Neural progenitor cell (in vitro differentiated cells): Measurements from ENCODE around the gene EHD4. TPM values are rescaled to one million over a fixed set of nuclear protein-coding genes. Genes with fewer than 3 reads are reported as not detected.

Source experiments
- DNase-seq: peaks from one replicate; pipeline ENCODE4 v3.0.0-alpha.2; 2016; ENCODE audit warnings: low spot score
- H2AFZ ChIP-seq: fragments of 200-600 bp; sonication (generic); replicated peaks from 2 replicates; pipeline ENCODE4 v1.6.1; 2016; ENCODE audit warnings: antibody characterized with exemption
- H3F3A ChIP-seq: fragments of 200-600 bp; sonication (generic); 2 replicates; pipeline ENCODE4 v1.6.1; 2016; ENCODE audit warnings: antibody characterized with exemption, low read depth
- H3K27ac ChIP-seq: fragments of 200-600 bp; sonication (generic); 2 replicates; pipeline ENCODE4 v1.5.1; 2016; ENCODE audit warnings: mild to moderate bottlenecking
- H3K27me3 ChIP-seq: fragments of 200-600 bp; sonication (generic); 2 replicates; pipeline ENCODE4 v1.6.1; 2016; ENCODE audit warnings: mild to moderate bottlenecking, moderate library complexity
- H3K36me3 ChIP-seq: fragments of 200-600 bp; sonication (generic); 2 replicates; pipeline ENCODE4 v1.5.1; 2016
- H3K4me1 ChIP-seq: fragments of 200-600 bp; sonication (generic); 2 replicates; pipeline ENCODE4 v1.6.1; 2016; ENCODE audit warnings: mixed run types
- H3K4me2 ChIP-seq: fragments of 200-600 bp; sonication (generic); 2 replicates; pipeline ENCODE4 v1.6.1; 2016
- H3K4me3 ChIP-seq: fragments of 200-600 bp; sonication (generic); 2 replicates; pipeline ENCODE4 v1.5.1; 2016
- H3K79me2 ChIP-seq: fragments of 200-600 bp; sonication (generic); 2 replicates; pipeline ENCODE4 v1.6.1; 2016; ENCODE audit warnings: low read depth
- H3K9ac ChIP-seq: fragments of 200-600 bp; sonication (generic); 2 replicates; pipeline ENCODE4 v1.6.1; 2016
- H3K9me3 ChIP-seq: fragments of 200-600 bp; sonication (generic); 2 replicates; pipeline ENCODE4 v1.5.1; 2016; ENCODE audit warnings: low read depth
- H4K20me1 ChIP-seq: fragments of 200-600 bp; sonication (generic); 2 replicates; pipeline ENCODE4 v1.6.1; 2016; ENCODE audit warnings: low read depth
- H3K27ac Mint-ChIP-seq: 3 replicates; pipeline ENCODE4 v1.8.0; 2021; ENCODE audit warnings: mixed read lengths
- H3K27me3 Mint-ChIP-seq: 2 replicates; pipeline ENCODE4 v1.8.0; 2022; ENCODE audit warnings: low read depth, mild to moderate bottlenecking, inconsistent platforms, moderate library complexity, mixed read lengths; ENCODE audit not compliant: insufficient read depth
- H3K36me3 Mint-ChIP-seq: 3 replicates; pipeline ENCODE4 v1.8.0; 2021; ENCODE audit warnings: mixed read lengths
- H3K4me1 Mint-ChIP-seq: 3 replicates; pipeline ENCODE4 v1.8.0; 2021; ENCODE audit warnings: mixed read lengths
- H3K4me3 Mint-ChIP-seq: 3 replicates; pipeline ENCODE4 v1.8.0; 2021; ENCODE audit warnings: mild to moderate bottlenecking, moderate library complexity, mixed read lengths
- H3K9me3 Mint-ChIP-seq: 3 replicates; pipeline ENCODE4 v1.8.0; 2020; ENCODE audit warnings: mixed read lengths
- EZH2 ChIP-seq: fragments of 200-600 bp; sonication (generic); IDR thresholded peaks from 2 replicates; pipeline ENCODE4 v1.6.1; 2017; ENCODE audit warnings: antibody characterized with exemption, mild to moderate bottlenecking, moderate library complexity
- EZH2phosphoT487 ChIP-seq: fragments of 200-600 bp; sonication (generic); IDR thresholded peaks from 2 replicates; pipeline ENCODE4 v1.6.1; 2017; ENCODE audit warnings: antibody characterized with exemption
- total RNA-seq: library from RNA; depleted of rRNA; stranded (reverse); fragments of >200 nt; gene quantifications from 2 replicates; pipeline ENCODE4 v1.2.3, GENCODE V29; 2015; ENCODE audit warnings: low replicate concordance
- TF ChIP-seq, protein P1 (sequence below): fragments of 200-600 bp; sonication (generic); IDR thresholded peaks from 2 replicates; pipeline ENCODE4 v1.5.1; 2017; ENCODE audit warnings: antibody characterized with exemption, mild to moderate bottlenecking

The EHD4 gene
- total RNA-seq, 1 donor from 2014 or later = 6.9 TPM

GRCh38 chr15:41905036-41905793 lies 67.1 kb downstream of the EHD4 start:
- H3K36me3 ChIP-seq = no peaks in the 10 kb centered on the region
- H3K4me2 ChIP-seq = no peak overlapping the region
- H3K4me3 ChIP-seq = no peak overlapping the region
- no peak for DNase-seq
- H3K27me3 ChIP-seq = no peaks in the 10 kb centered on the region
- peaks cover 3% of the 10 kb centered on the region for H4K20me1 ChIP-seq
- H2AFZ ChIP-seq = no peak overlapping the region
- H3K4me1 ChIP-seq = no peaks in the 10 kb centered on the region
- Mint-ChIP-seq H3K36me3 (no peaks in the 10 kb centered on the region), H3K4me1 (peaks cover 11% of the 10 kb centered on the region), H3K4me3 (no peak overlapping the region), H3K27me3 (no peaks in the 10 kb centered on the region), H3K9me3 (no peaks in the 10 kb centered on the region), H3K27ac (peak overlapping the region; percentile 76)
- H3K79me2 ChIP-seq = no peaks in the 10 kb centered on the region
- H3F3A ChIP-seq = peaks cover 11% of the 10 kb centered on the region
- no peaks in the 10 kb centered on the region for H3K9me3 ChIP-seq
- no peak overlapping the region for H3K27ac ChIP-seq
- H3K9ac ChIP-seq = no peak overlapping the region
- TF ChIP-seq, protein P1, sequence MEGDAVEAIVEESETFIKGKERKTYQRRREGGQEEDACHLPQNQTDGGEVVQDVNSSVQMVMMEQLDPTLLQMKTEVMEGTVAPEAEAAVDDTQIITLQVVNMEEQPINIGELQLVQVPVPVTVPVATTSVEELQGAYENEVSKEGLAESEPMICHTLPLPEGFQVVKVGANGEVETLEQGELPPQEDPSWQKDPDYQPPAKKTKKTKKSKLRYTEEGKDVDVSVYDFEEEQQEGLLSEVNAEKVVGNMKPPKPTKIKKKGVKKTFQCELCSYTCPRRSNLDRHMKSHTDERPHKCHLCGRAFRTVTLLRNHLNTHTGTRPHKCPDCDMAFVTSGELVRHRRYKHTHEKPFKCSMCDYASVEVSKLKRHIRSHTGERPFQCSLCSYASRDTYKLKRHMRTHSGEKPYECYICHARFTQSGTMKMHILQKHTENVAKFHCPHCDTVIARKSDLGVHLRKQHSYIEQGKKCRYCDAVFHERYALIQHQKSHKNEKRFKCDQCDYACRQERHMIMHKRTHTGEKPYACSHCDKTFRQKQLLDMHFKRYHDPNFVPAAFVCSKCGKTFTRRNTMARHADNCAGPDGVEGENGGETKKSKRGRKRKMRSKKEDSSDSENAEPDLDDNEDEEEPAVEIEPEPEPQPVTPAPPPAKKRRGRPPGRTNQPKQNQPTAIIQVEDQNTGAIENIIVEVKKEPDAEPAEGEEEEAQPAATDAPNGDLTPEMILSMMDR = no peak
- TF ChIP-seq EZH2phosphoT487 = no peak
- TF ChIP-seq EZH2 = no peak

- Histone ChIP-seq H2AFZ (no peak overlapping the region), H3K9ac (no peak overlapping the region), H3K27me3 (no peaks in the 10 kb centered on the region), H3K9me3 (no peaks in the 10 kb centered on the region), H3K27ac (no peak overlapping the region), H3K4me1 (no peaks in the 10 kb centered on the region), H3F3A (peaks cover 11% of the 10 kb centered on the region), H3K36me3 (no peaks in the 10 kb centered on the region), H4K20me1 (peaks cover 3% of the 10 kb centered on the region), H3K4me2 (no peak overlapping the region), H3K79me2 (no peaks in the 10 kb centered on the region), H3K4me3 (no peak overlapping the region)
- no peak overlapping the region for H3K4me3 Mint-ChIP-seq
- H3K27ac Mint-ChIP-seq = peak overlapping the region; percentile 87
- no peak for TF ChIP-seq EZH2phosphoT487
- TF ChIP-seq, protein P1 = peak; percentile 91
- H3K36me3 Mint-ChIP-seq = no peaks in the 10 kb centered on the region
- no peaks in the 10 kb centered on the region for H3K9me3 Mint-ChIP-seq
- DNase-seq = peak; percentile 77
- H3K4me1 Mint-ChIP-seq = peaks cover 11% of the 10 kb centered on the region
- no peaks in the 10 kb centered on the region for H3K27me3 Mint-ChIP-seq
These were observed 67.8 kb downstream of the EHD4 start for GRCh38 chr15:41904541-41905005.

- Mint-ChIP-seq H3K27me3 (no peaks in the 10 kb centered on the region), H3K4me3 (no peak overlapping the region), H3K9me3 (no peaks in the 10 kb centered on the region), H3K27ac (no peak overlapping the region), H3K4me1 (peaks cover 11% of the 10 kb centered on the region), H3K36me3 (no peaks in the 10 kb centered on the region)
- Histone ChIP-seq H3K4me2 (no peak overlapping the region), H3F3A (peaks cover 11% of the 10 kb centered on the region), H3K36me3 (no peaks in the 10 kb centered on the region), H3K27ac (no peak overlapping the region), H3K9me3 (no peaks in the 10 kb centered on the region), H3K79me2 (no peaks in the 10 kb centered on the region), H3K4me3 (no peak overlapping the region), H2AFZ (no peak overlapping the region), H3K9ac (no peak overlapping the region), H4K20me1 (peaks cover 3% of the 10 kb centered on the region), H3K4me1 (no peaks in the 10 kb centered on the region), H3K27me3 (no peaks in the 10 kb centered on the region)
- DNase-seq = no peak
- TF ChIP-seq EZH2phosphoT487 (no peak), EZH2 (no peak)
- TF ChIP-seq, protein P1 = no peak
These were observed 68.6 kb downstream of the EHD4 start for GRCh38 chr15:41903782-41904181.
